ENCODE measurements around the gene IGFBP3. TPM values are rescaled to one million over a fixed set of nuclear protein-coding genes. Genes with fewer than 3 reads are reported as not detected.

Gene IGFBP3
- total RNA-seq, 1 donor: 2,181 TPM

- no peaks in the 10 kb centered on the region for H3K9me3 ChIP-seq (ENCODE audit: low read depth, low read length)
- H3K27ac ChIP-seq (ENCODE audit: low read depth, low read length): peak overlapping the region; percentile 69
- no peaks in the 10 kb centered on the region for H3K36me3 ChIP-seq (ENCODE audit: insufficient read depth, low read length)
- no peaks in the 10 kb centered on the region for H3K27me3 ChIP-seq (ENCODE audit: insufficient read depth, low read length)
- no peak overlapping the region for H3K4me3 ChIP-seq (ENCODE audit: insufficient read depth, low read length)
- H3K4me1 ChIP-seq (ENCODE audit: insufficient read depth, low read length): peaks cover 41% of the 10 kb centered on the region
- no peak overlapping the region for H2AFZ ChIP-seq (ENCODE audit: low read length)
- H3K79me2 ChIP-seq (ENCODE audit: insufficient read depth, low read length): no peaks in the 10 kb centered on the region
- no peaks in the 10 kb centered on the region for H4K20me1 ChIP-seq (ENCODE audit: insufficient read depth, low read length)
- TF ChIP-seq, protein P1, sequence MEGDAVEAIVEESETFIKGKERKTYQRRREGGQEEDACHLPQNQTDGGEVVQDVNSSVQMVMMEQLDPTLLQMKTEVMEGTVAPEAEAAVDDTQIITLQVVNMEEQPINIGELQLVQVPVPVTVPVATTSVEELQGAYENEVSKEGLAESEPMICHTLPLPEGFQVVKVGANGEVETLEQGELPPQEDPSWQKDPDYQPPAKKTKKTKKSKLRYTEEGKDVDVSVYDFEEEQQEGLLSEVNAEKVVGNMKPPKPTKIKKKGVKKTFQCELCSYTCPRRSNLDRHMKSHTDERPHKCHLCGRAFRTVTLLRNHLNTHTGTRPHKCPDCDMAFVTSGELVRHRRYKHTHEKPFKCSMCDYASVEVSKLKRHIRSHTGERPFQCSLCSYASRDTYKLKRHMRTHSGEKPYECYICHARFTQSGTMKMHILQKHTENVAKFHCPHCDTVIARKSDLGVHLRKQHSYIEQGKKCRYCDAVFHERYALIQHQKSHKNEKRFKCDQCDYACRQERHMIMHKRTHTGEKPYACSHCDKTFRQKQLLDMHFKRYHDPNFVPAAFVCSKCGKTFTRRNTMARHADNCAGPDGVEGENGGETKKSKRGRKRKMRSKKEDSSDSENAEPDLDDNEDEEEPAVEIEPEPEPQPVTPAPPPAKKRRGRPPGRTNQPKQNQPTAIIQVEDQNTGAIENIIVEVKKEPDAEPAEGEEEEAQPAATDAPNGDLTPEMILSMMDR (IDR thresholded peaks at IDR 0.05; ENCODE audit: extremely low read depth, low read depth, low read length): no peak
- H3K4me2 ChIP-seq (ENCODE audit: insufficient read depth, low read length): no peak overlapping the region
- no peak for DNase-seq (ENCODE audit: insufficient read length, low spot score, missing footprints)
Measured at GRCh38 chr7:45884136-45884535, 36.9 kb downstream of the IGFBP3 start.

DNA sequence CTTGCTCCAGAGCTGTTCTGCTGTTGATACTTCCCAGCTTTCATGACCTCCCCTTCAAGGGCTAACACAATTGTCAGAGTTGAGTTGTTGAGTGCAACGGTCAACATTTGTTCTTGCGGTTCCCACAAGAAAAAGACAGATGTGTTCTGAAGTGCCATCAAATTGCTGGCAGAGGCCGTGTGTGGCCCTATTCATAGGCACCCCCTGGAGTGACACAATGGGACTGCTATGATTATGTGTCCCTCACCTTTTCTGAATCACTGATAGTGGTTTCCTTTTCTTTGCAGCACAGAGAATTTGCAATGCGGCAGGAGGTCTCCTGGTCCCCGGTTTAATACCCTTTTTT is 38.6 kb downstream of the IGFBP3 start:
- TF ChIP-seq, protein P1 (IDR thresholded peaks at IDR 0.05; ENCODE audit: extremely low read depth, low read depth, low read length): no peak
- Histone ChIP-seq H3K36me3 (ENCODE audit: insufficient read depth, low read length) (no peaks in the 10 kb centered on the region), H4K20me1 (ENCODE audit: insufficient read depth, low read length) (no peaks in the 10 kb centered on the region), H2AFZ (ENCODE audit: low read length) (no peak overlapping the region), H3K9me3 (ENCODE audit: low read depth, low read length) (peaks cover 4% of the 10 kb centered on the region), H3K4me2 (ENCODE audit: insufficient read depth, low read length) (peak overlapping the region; percentile 3), H3K4me3 (ENCODE audit: insufficient read depth, low read length) (no peak overlapping the region), H3K27me3 (ENCODE audit: insufficient read depth, low read length) (no peaks in the 10 kb centered on the region), H3K79me2 (ENCODE audit: insufficient read depth, low read length) (no peaks in the 10 kb centered on the region), H3K4me1 (ENCODE audit: insufficient read depth, low read length) (peaks cover 34% of the 10 kb centered on the region), H3K27ac (ENCODE audit: low read depth, low read length) (peak overlapping the region; percentile 72)
- no peak for DNase-seq (ENCODE audit: insufficient read length, low spot score, missing footprints)

- peak overlapping the region; percentile 21 for H3K4me2 ChIP-seq (ENCODE audit: insufficient read depth, low read length)
- peak overlapping the region; percentile 72 for H3K27ac ChIP-seq (ENCODE audit: low read depth, low read length)
- no peaks in the 10 kb centered on the region for H3K36me3 ChIP-seq (ENCODE audit: insufficient read depth, low read length)
- H2AFZ ChIP-seq (ENCODE audit: low read length): no peak overlapping the region
- H4K20me1 ChIP-seq (ENCODE audit: insufficient read depth, low read length): no peaks in the 10 kb centered on the region
- H3K79me2 ChIP-seq (ENCODE audit: insufficient read depth, low read length): no peaks in the 10 kb centered on the region
- peak; percentile 94 for DNase-seq (ENCODE audit: insufficient read length, low spot score, missing footprints)
- TF ChIP-seq, protein P1 (IDR thresholded peaks at IDR 0.05; ENCODE audit: extremely low read depth, low read depth, low read length): no peak
- no peak overlapping the region for H3K4me3 ChIP-seq (ENCODE audit: insufficient read depth, low read length)
- peaks cover 34% of the 10 kb centered on the region for H3K4me1 ChIP-seq (ENCODE audit: insufficient read depth, low read length)
- H3K27me3 ChIP-seq (ENCODE audit: insufficient read depth, low read length): no peaks in the 10 kb centered on the region
- peaks cover 4% of the 10 kb centered on the region for H3K9me3 ChIP-seq (ENCODE audit: low read depth, low read length)
Measured at GRCh38 chr7:45881759-45882464, 39.2 kb downstream of the IGFBP3 start.

DNA sequence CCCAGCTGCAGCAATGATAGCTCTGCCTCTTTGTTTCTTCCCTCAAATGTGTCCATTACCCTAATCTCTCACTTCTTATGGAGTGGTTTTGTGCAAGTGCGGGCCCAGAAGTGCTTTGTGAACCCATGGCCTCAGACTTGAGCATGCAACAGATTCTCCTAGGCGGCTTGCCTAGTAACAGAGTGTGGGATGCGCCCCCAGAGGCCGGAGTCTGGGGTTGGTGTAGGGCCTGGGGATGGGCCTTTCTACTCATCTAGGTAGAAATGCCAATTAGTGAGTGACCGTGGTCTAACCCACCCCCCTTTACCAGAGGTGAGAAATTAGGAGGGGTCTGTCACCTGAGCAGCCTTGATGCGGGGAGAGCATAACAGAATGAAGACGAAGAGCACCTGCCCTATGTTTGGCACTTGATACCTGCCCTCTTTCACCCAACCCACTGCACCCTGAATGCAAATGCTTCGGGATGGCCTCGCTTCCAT is 39.8 kb downstream of the IGFBP3 start:
- peak overlapping the region; percentile 21 for H3K4me2 ChIP-seq (ENCODE audit: insufficient read depth, low read length)
- DNase-seq (ENCODE audit: insufficient read length, low spot score, missing footprints): no peak
- H3K27ac ChIP-seq (ENCODE audit: low read depth, low read length): peak overlapping the region; percentile 72
- no peaks in the 10 kb centered on the region for H3K27me3 ChIP-seq (ENCODE audit: insufficient read depth, low read length)
- H2AFZ ChIP-seq (ENCODE audit: low read length): no peak overlapping the region
- TF ChIP-seq, protein P1 (IDR thresholded peaks at IDR 0.05; ENCODE audit: extremely low read depth, low read depth, low read length): no peak
- H4K20me1 ChIP-seq (ENCODE audit: insufficient read depth, low read length): no peaks in the 10 kb centered on the region
- peaks cover 33% of the 10 kb centered on the region for H3K4me1 ChIP-seq (ENCODE audit: insufficient read depth, low read length)
- no peaks in the 10 kb centered on the region for H3K79me2 ChIP-seq (ENCODE audit: insufficient read depth, low read length)
- peaks cover 4% of the 10 kb centered on the region for H3K9me3 ChIP-seq (ENCODE audit: low read depth, low read length)
- no peaks in the 10 kb centered on the region for H3K36me3 ChIP-seq (ENCODE audit: insufficient read depth, low read length)
- no peak overlapping the region for H3K4me3 ChIP-seq (ENCODE audit: insufficient read depth, low read length)
